IMR-90 (cell line): ENCODE measurements around the gene FHL5. TPM values are rescaled to one million over a fixed set of nuclear protein-coding genes. Genes with fewer than 3 reads are reported as not detected.

Source experiments
- ATAC-seq: fragments of 200-7000 bp; cut with Tn5 transposase; 2 replicates; pipeline ENCODE4 v1.9.1; 2020; ENCODE audit warnings: low read depth, mild to moderate bottlenecking, moderate library complexity
- BruUV-seq: library from RNA; stranded (reverse); fragments of 400-500 nt; replicated peaks from 2 replicates; lab custom pipeline; 2021; lab: Mats Ljungman, UMichigan
- CTCF ChIA-PET: fragments of 300-600 bp; formaldehyde crosslinking; extraction: SDS; loops from one replicate; lab custom pipeline; 2021; ENCODE audit warnings: antibody characterized with exemption; lab: Yijun Ruan, JAX
- POLR2A ChIA-PET: fragments of 300-600 bp; sonication (Branson Sonifier 250); formaldehyde crosslinking; loops from one replicate; lab custom pipeline; 2022; ENCODE audit warnings: antibody characterized with exemption; ENCODE audit not compliant: unreplicated experiment; lab: Charles Lee
- DNase-seq: peaks from one replicate; pipeline ENCODE4 v3.0.0; 2013
- H2AFZ ChIP-seq: replicated peaks from 2 replicates; pipeline ENCODE3; 2013; ENCODE audit warnings: low read length, mild to moderate bottlenecking; ENCODE audit not compliant: poor library complexity
- H2AK5ac ChIP-seq: 2 replicates; pipeline ENCODE4 v1.6.1; 2013; ENCODE audit warnings: low read depth, low read length, inconsistent platforms
- H2AK9ac ChIP-seq: replicated peaks from 2 replicates; pipeline ENCODE3; 2013; ENCODE audit warnings: mild to moderate bottlenecking, low read depth, low read length, moderate library complexity; ENCODE audit not compliant: poor library complexity
- H2BK120ac ChIP-seq: 2 replicates; pipeline ENCODE4 v1.6.1; 2013; ENCODE audit warnings: low read depth, low read length, inconsistent platforms
- H2BK15ac ChIP-seq: 3 replicates; pipeline ENCODE4 v1.6.1; 2013; ENCODE audit warnings: low read depth, low read length, inconsistent platforms
- H2BK20ac ChIP-seq: 2 replicates; pipeline ENCODE4 v1.6.1; 2013; ENCODE audit warnings: low read depth, mild to moderate bottlenecking, inconsistent platforms, low read length, moderate library complexity
- H2BK5ac ChIP-seq: 2 replicates; pipeline ENCODE4 v1.6.1; 2013; ENCODE audit warnings: mild to moderate bottlenecking, low read depth, low read length, inconsistent platforms; ENCODE audit not compliant: poor library complexity, severe bottlenecking
- H3K14ac ChIP-seq: replicated peaks from 2 replicates; pipeline ENCODE4 v1.6.1; 2013; ENCODE audit warnings: low read depth, low read length, inconsistent platforms
- H3K18ac ChIP-seq: 2 replicates; pipeline ENCODE4 v1.6.1; 2013; ENCODE audit warnings: low read depth, low read length, control low read depth
- H3K23ac ChIP-seq: 2 replicates; pipeline ENCODE4 v1.6.1; 2013; ENCODE audit warnings: low read depth, low read length, inconsistent platforms
- H3K27ac ChIP-seq: 2 replicates; pipeline ENCODE4 v1.5.1; 2013; ENCODE audit warnings: mild to moderate bottlenecking, control low read depth, low read length; ENCODE audit not compliant: insufficient read depth
- H3K27me3 ChIP-seq: 2 replicates; pipeline ENCODE4 v1.6.1; 2013; ENCODE audit warnings: low read length; ENCODE audit not compliant: control insufficient read depth, insufficient read depth
- H3K36me3 ChIP-seq: 2 replicates; pipeline ENCODE4 v1.6.1; 2013; ENCODE audit warnings: low read length, mixed read lengths; ENCODE audit not compliant: control insufficient read depth, insufficient read depth
- H3K4ac ChIP-seq: 2 replicates; pipeline ENCODE4 v1.6.1; 2013; ENCODE audit warnings: low read depth, low read length, inconsistent platforms
- H3K4me1 ChIP-seq: 2 replicates; pipeline ENCODE4 v1.6.1; 2013; ENCODE audit warnings: low read length, mixed read lengths; ENCODE audit not compliant: control insufficient read depth, insufficient read depth
- H3K4me2 ChIP-seq: 2 replicates; pipeline ENCODE4 v1.6.1; 2013; ENCODE audit warnings: low read depth, mild to moderate bottlenecking, control low read depth, low read length, moderate library complexity
- H3K4me3 ChIP-seq: 2 replicates; pipeline ENCODE4 v1.5.1; 2013; ENCODE audit warnings: low read depth, mild to moderate bottlenecking, control low read depth, low read length, moderate library complexity; ENCODE audit not compliant: insufficient read depth
- H3K56ac ChIP-seq: 2 replicates; pipeline ENCODE4 v1.6.1; 2013; ENCODE audit warnings: low read length, inconsistent platforms; ENCODE audit not compliant: insufficient read depth; ENCODE audit errors: extremely low read depth
- H3K79me1 ChIP-seq, 2 experiments: 2 replicates each; pipeline ENCODE4 v1.6.1; 2013; ENCODE audit warnings: low read length in 2 of 2, inconsistent platforms in 1 of 2, low read depth in 1 of 2
- H3K9ac ChIP-seq: 2 replicates; pipeline ENCODE4 v1.6.1; 2013; ENCODE audit warnings: low read depth, low read length, control low read depth
- H3K9me1 ChIP-seq: 2 replicates; pipeline ENCODE4 v1.6.1; 2013; ENCODE audit warnings: low read length, inconsistent platforms; ENCODE audit not compliant: insufficient read depth
- H3K9me3 ChIP-seq: 2 replicates; pipeline ENCODE4 v1.6.1; 2013; ENCODE audit warnings: low read length; ENCODE audit not compliant: control insufficient read depth, insufficient read depth
- H4K20me1 ChIP-seq: 2 replicates; pipeline ENCODE4 v1.6.1; 2013; ENCODE audit warnings: low read length, inconsistent platforms; ENCODE audit not compliant: insufficient read depth
- H4K5ac ChIP-seq: 2 replicates; pipeline ENCODE4 v1.6.1; 2013; ENCODE audit warnings: mild to moderate bottlenecking, low read depth, low read length, control low read depth
- H4K8ac ChIP-seq, 2 experiments: 2 replicates each; pipeline ENCODE4 v1.6.1; 2013; ENCODE audit warnings: low read depth in 2 of 2, low read length in 2 of 2, control low read depth in 1 of 2, inconsistent platforms in 1 of 2
- H4K91ac ChIP-seq: 2 replicates; pipeline ENCODE4 v1.6.1; 2013; ENCODE audit warnings: low read depth, low read length, inconsistent platforms; ENCODE audit not compliant: insufficient read depth
- BHLHE40 ChIP-seq: fragments of 150-350 bp; IDR thresholded peaks from 2 replicates; pipeline ENCODE4 v1.6.1; 2016; ENCODE audit warnings: mild to moderate bottlenecking, low read depth, low read length
- CEBPB ChIP-seq: IDR thresholded peaks from 2 replicates; pipeline ENCODE4 v1.6.1; 2012; ENCODE audit warnings: low read depth, low read length, improper control_type of control experiment
- CHD1 ChIP-seq: IDR thresholded peaks from 2 replicates; pipeline ENCODE4 v1.6.1; 2012; ENCODE audit warnings: low read depth, low read length, improper control_type of control experiment
- ELK1 ChIP-seq: fragments of 150-350 bp; IDR thresholded peaks from 2 replicates; pipeline ENCODE4 v1.6.1; 2016; ENCODE audit warnings: low read depth, mild to moderate bottlenecking, low read length, moderate library complexity, borderline replicate concordance
- FOS ChIP-seq: fragments of 150-350 bp; IDR thresholded peaks from 2 replicates; pipeline ENCODE4 v1.6.1; 2016; ENCODE audit warnings: low read depth, low read length
- MAFK ChIP-seq: IDR thresholded peaks from 2 replicates; pipeline ENCODE4 v1.6.1; 2012; ENCODE audit warnings: low read depth, low read length, improper control_type of control experiment
- MXI1 ChIP-seq: IDR thresholded peaks from 2 replicates; pipeline ENCODE4 v1.6.1; 2012; ENCODE audit warnings: low read depth, mild to moderate bottlenecking, low read length, moderate library complexity, borderline replicate concordance
- NFE2L2 ChIP-seq: fragments of 150-350 bp; IDR thresholded peaks from 2 replicates; pipeline ENCODE4 v1.6.1; 2016; ENCODE audit warnings: low read depth, mild to moderate bottlenecking, low read length
- POLR2A ChIP-seq: IDR thresholded peaks from 2 replicates; pipeline ENCODE4 v1.6.1; 2012; ENCODE audit warnings: mild to moderate bottlenecking, low read depth, low read length
- RAD21 ChIP-seq: IDR thresholded peaks from 2 replicates; pipeline ENCODE4 v1.6.1; 2012; ENCODE audit warnings: low read length, improper control_type of control experiment
- RCOR1 ChIP-seq: IDR thresholded peaks from 2 replicates; pipeline ENCODE4 v1.6.1; 2012; ENCODE audit warnings: mild to moderate bottlenecking, low read length, improper control_type of control experiment; ENCODE audit not compliant: insufficient replicate concordance
- RFX5 ChIP-seq: IDR thresholded peaks from 2 replicates; pipeline ENCODE4 v1.8.0; 2012; ENCODE audit warnings: low read depth, mild to moderate bottlenecking, low read length, moderate library complexity
- SMC3 ChIP-seq: fragments of 150-350 bp; IDR thresholded peaks from 2 replicates; pipeline ENCODE4 v1.6.1; 2016; ENCODE audit warnings: low read depth, mild to moderate bottlenecking, antibody characterized with exemption, low read length, moderate library complexity
- WGBS, 2 experiments: methylation state at CpG; one replicate each; pipeline versions ENCODE4 v1.1.5 to v1.1.7; 2013; ENCODE audit warnings: missing lambda C conversion rate in 2 of 2; ENCODE audit not compliant: insufficient read length in 1 of 2; ENCODE audit errors: extremely low coverage in 2 of 2; 5-methylcytosine and 5-hydroxymethylcytosine counted together
- dilution Hi-C: fragments of 300-500 bp; cut with HindIII; formaldehyde crosslinking; loops from one replicate; pipeline ENCODE4 v1.14.3; 2018; ENCODE audit warnings: low sequenced_read_pairs; ENCODE audit not compliant: unreplicated experiment
- in situ Hi-C: fragments of 300-500 bp; cut with MboI; formaldehyde crosslinking; loops from 3 replicates; pipeline ENCODE4 v1.14.3; 2019; ENCODE audit warnings: low sequenced_read_pairs, inconsistent platforms, mixed read lengths
- intact Hi-C: fragments of 100-400 bp; cut with micrococcal nuclease; formaldehyde crosslinking; loops from 2 replicates; pipeline ENCODE4 v1.10.0; 2022
- polyA plus RNA-seq, 3 experiments: library from polyadenylated mRNA; depleted of rRNA; stranded (reverse); fragments of >200 nt; gene quantifications; 2 replicates each; pipeline ENCODE4 v1.2.3, GENCODE V29; 2012; ENCODE audit warnings: low replicate concordance in 1 of 3
- total RNA-seq: library from RNA; depleted of rRNA; stranded (reverse); fragments of >200 nt; gene quantifications from 2 replicates; pipeline ENCODE4 v1.2.3, GENCODE V29; 2012
- TF ChIP-seq, protein P1 (sequence below): fragments of 150-350 bp; IDR thresholded peaks from 2 replicates; pipeline ENCODE4 v1.6.1; 2017; ENCODE audit warnings: mild to moderate bottlenecking, antibody characterized with exemption, low read length, low read depth

Gene FHL5
- total and polyA plus RNA-seq, 2 of the 4 experiments (the other 2 are of a cell fraction) = not detected

- no peak overlapping the region for H2AK9ac ChIP-seq
- H3K4me2 ChIP-seq = no peak overlapping the region
- no peaks in the 10 kb centered on the region for H4K20me1 ChIP-seq
- H3K14ac ChIP-seq = no peak overlapping the region
- dilution Hi-C loops = no loop called here
- no CpG with 5 or more reads among the region's 4 CpGs for WGBS, 2 experiments
- H3K4ac ChIP-seq = no peak overlapping the region
- no peaks in the 10 kb centered on the region for H3K36me3 ChIP-seq
- no peak overlapping the region for H4K8ac ChIP-seq
- H3K56ac ChIP-seq = no peak overlapping the region
- in situ Hi-C loops = no loop called here
- H3K23ac ChIP-seq = no peak overlapping the region
- no peak overlapping the region for H4K5ac ChIP-seq
- H3K27ac ChIP-seq = no peak overlapping the region
- no peaks in the 10 kb centered on the region for H3K9me1 ChIP-seq
- H2BK20ac ChIP-seq = no peak overlapping the region
- ATAC-seq (no peak), DNase-seq (no peak)
- H3K27me3 ChIP-seq = no peaks in the 10 kb centered on the region
- H2AFZ ChIP-seq = no peak overlapping the region
- no peaks in the 10 kb centered on the region for H3K79me1 ChIP-seq
- CTCF ChIA-PET = interaction anchor here (0.6 kb wide), 1 partner anchor 81 kb away, joined by 3 read pairs; no protein-coding TSS in a partner anchor
- H2BK15ac ChIP-seq = no peak overlapping the region
- no TSS peak for BruUV-seq
- no peak overlapping the region for H3K18ac ChIP-seq
- no peak overlapping the region for H3K4me3 ChIP-seq
- no peak overlapping the region for H2BK120ac ChIP-seq
- POLR2A ChIA-PET = no interaction called here
- H2AK5ac ChIP-seq = no peak overlapping the region
- no peak overlapping the region for H2BK5ac ChIP-seq
- intact Hi-C loops = no loop called here
- TF ChIP-seq CHD1 = no peak
- no peak for TF ChIP-seq ELK1
- no peak for TF ChIP-seq POLR2A
- TF ChIP-seq RFX5 = no peak
- TF ChIP-seq BHLHE40 = no peak
- no peak for TF ChIP-seq CEBPB
- no peak for TF ChIP-seq FOS
- no peak for TF ChIP-seq RAD21
- TF ChIP-seq RCOR1 = no peak
- no peak for TF ChIP-seq NFE2L2
- TF ChIP-seq SMC3 = no peak
- no peak for TF ChIP-seq MXI1
- TF ChIP-seq, protein P1, sequence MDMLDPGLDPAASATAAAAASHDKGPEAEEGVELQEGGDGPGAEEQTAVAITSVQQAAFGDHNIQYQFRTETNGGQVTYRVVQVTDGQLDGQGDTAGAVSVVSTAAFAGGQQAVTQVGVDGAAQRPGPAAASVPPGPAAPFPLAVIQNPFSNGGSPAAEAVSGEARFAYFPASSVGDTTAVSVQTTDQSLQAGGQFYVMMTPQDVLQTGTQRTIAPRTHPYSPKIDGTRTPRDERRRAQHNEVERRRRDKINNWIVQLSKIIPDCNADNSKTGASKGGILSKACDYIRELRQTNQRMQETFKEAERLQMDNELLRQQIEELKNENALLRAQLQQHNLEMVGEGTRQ = no peak
- TF ChIP-seq MAFK = no peak
- H3K9me3 ChIP-seq = no peaks in the 10 kb centered on the region
- H4K91ac ChIP-seq = no peak overlapping the region
- H3K9ac ChIP-seq = no peak overlapping the region
- H3K4me1 ChIP-seq = no peaks in the 10 kb centered on the region
These were observed 96.3 kb downstream of the FHL5 start for GRCh38 chr6:96659084-96659845.
